WERI-Rb-1 (cell line): Measurements from ENCODE around the gene HGD.

Source experiments
- DNase-seq: peaks from one replicate; pipeline ENCODE4 v3.0.0-alpha.2; 2020
- H3K27ac ChIP-seq: fragments of 250-450 bp; sonication (Bioruptor Pico); 2 replicates; pipeline ENCODE4 v1.5.1; 2020; ENCODE audit warnings: mild to moderate bottlenecking, moderate library complexity
- H3K27me3 ChIP-seq: fragments of 250-450 bp; sonication (Bioruptor Pico); 2 replicates; pipeline ENCODE4 v1.5.1; 2021; ENCODE audit warnings: mild to moderate bottlenecking, low read depth, moderate library complexity; ENCODE audit not compliant: insufficient read depth, severe bottlenecking
- H3K36me3 ChIP-seq: fragments of 250-450 bp; sonication (Bioruptor Pico); 2 replicates; pipeline ENCODE4 v1.5.1; 2020; ENCODE audit warnings: mild to moderate bottlenecking, moderate library complexity
- H3K4me3 ChIP-seq: 2 replicates; pipeline ENCODE4 v1.5.1; 2011; ENCODE audit warnings: low read depth, mild to moderate bottlenecking, control low read depth, low read length
- H3K9me3 ChIP-seq: fragments of 250-450 bp; sonication (Bioruptor Pico); 2 replicates; pipeline ENCODE4 v1.5.1; 2021; ENCODE audit warnings: mild to moderate bottlenecking, moderate library complexity; ENCODE audit not compliant: severe bottlenecking
- CTCF ChIP-seq: IDR thresholded peaks from 2 replicates; pipeline ENCODE4 v1.5.1; 2011; ENCODE audit warnings: low read depth, mild to moderate bottlenecking, control low read depth, inconsistent platforms, low read length

The HGD gene

DNA sequence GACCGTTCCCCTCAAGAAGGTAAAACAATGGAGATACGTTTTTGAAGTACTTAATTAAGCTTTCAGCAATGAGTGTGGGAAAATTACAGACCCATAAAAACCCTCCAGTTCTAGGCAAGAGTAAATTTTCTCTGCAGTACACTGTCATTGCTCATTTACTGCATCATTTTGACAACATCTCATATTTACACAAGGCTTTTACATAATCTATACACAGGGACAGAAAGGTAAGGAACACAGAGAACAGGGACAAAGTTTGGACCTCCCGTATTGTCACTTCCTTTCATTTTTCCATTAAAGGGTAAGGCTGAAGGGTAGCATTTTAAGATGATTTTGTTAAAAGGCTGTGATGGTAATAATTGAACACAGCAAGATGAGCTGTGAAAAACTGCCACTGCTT lies 7.4 kb upstream of the HGD start:
- no peaks in the 10 kb centered on the region for H3K36me3 ChIP-seq
- H3K9me3 ChIP-seq: no peaks in the 10 kb centered on the region
- H3K27me3 ChIP-seq: no peaks in the 10 kb centered on the region
- no peak for DNase-seq
- H3K4me3 ChIP-seq: no peak overlapping the region
- H3K27ac ChIP-seq: no peak overlapping the region
- no peak for TF ChIP-seq CTCF

- no peak for TF ChIP-seq CTCF
- no peaks in the 10 kb centered on the region for H3K9me3 ChIP-seq
- H3K27ac ChIP-seq: no peak overlapping the region
- no peak overlapping the region for H3K4me3 ChIP-seq
- no peaks in the 10 kb centered on the region for H3K36me3 ChIP-seq
- DNase-seq: no peak
- H3K27me3 ChIP-seq: no peaks in the 10 kb centered on the region
Observed at GRCh38 chr3:120688121-120688520, 6.1 kb upstream of the HGD start.

- Histone ChIP-seq H3K36me3 (no peaks in the 10 kb centered on the region), H3K27ac (no peak overlapping the region), H3K27me3 (no peaks in the 10 kb centered on the region), H3K4me3 (no peak overlapping the region), H3K9me3 (no peaks in the 10 kb centered on the region)
- no peak for DNase-seq
- TF ChIP-seq CTCF: no peak
Observed at GRCh38 chr3:120685411-120685810, 3.4 kb upstream of the HGD start.

- H3K36me3 ChIP-seq: no peaks in the 10 kb centered on the region
- no peak for DNase-seq
- no peak overlapping the region for H3K27ac ChIP-seq
- H3K9me3 ChIP-seq: peaks cover under 1% of the 10 kb centered on the region
- TF ChIP-seq CTCF: no peak
- H3K27me3 ChIP-seq: no peaks in the 10 kb centered on the region
- no peak overlapping the region for H3K4me3 ChIP-seq
Observed at GRCh38 chr3:120684896-120685295, 2.9 kb upstream of the HGD start.

DNA sequence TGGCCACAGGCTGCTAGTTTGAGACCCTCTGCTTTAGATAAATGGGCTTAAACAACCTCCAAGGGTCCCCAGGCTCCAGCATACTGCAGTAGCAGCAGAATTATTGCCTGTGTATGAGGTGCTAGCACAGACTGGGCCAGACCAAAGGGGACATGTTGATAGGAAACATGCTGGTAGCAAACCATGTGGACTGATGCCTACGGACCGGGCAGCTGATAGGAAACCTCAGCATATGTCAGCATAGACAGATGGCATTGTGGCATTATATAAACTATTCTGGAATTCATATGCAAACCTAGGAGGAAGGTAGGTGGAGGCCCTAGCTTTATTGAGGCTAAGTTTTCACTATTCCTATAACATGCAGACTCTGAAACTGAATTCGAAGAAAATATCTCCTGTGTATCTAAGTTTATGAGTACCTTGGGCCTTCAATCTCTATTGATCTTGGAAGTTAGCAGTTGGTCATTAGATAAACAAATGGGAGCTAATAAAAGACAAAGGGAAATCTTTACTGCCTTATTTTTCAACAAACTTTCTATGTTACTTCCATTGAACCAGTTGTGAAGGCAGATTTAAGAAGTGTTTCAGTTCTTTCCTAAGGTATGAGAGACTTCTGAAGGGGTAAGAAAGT lies 1.7 kb upstream of the HGD start:
- no peaks in the 10 kb centered on the region for H3K36me3 ChIP-seq
- no peak for TF ChIP-seq CTCF
- DNase-seq: no peak
- H3K27me3 ChIP-seq: no peaks in the 10 kb centered on the region
- peaks cover 3% of the 10 kb centered on the region for H3K9me3 ChIP-seq
- H3K4me3 ChIP-seq: no peak overlapping the region
- no peak overlapping the region for H3K27ac ChIP-seq

- H3K9me3 ChIP-seq: peaks cover 3% of the 10 kb centered on the region
- H3K27me3 ChIP-seq: no peaks in the 10 kb centered on the region
- no peak for DNase-seq
- no peak for TF ChIP-seq CTCF
- H3K36me3 ChIP-seq: no peaks in the 10 kb centered on the region
- no peak overlapping the region for H3K4me3 ChIP-seq
- no peak overlapping the region for H3K27ac ChIP-seq
Observed at GRCh38 chr3:120683213-120683612, 1.2 kb upstream of the HGD start.
